Activated naive CD8-positive, alpha-beta T cell treated with anti-CD3 and anti-CD28 coated beads for 36 hours (primary cell): ENCODE measurements around the gene SSBP2. TPM values are rescaled to one million over a fixed set of nuclear protein-coding genes. Genes with fewer than 3 reads are reported as not detected.
"Not testable (repeated sequence)": the region's sequence is repeated elsewhere in the genome, so short reads cannot be mapped to it uniquely, and the experiment has no call there.

Source experiments
- DNase-seq: peaks from one replicate; pipeline ENCODE4 v3.0.0; 2021
- H3K27ac Mint-ChIP-seq: one replicate; pipeline ENCODE4 v1.8.0; 2022; ENCODE audit warnings: mild to moderate bottlenecking, moderate library complexity, mixed read lengths
- H3K27me3 Mint-ChIP-seq: one replicate; pipeline ENCODE4 v1.8.0; 2022; ENCODE audit warnings: mild to moderate bottlenecking, mixed read lengths
- H3K36me3 Mint-ChIP-seq: one replicate; pipeline ENCODE4 v1.8.0; 2021; ENCODE audit warnings: mild to moderate bottlenecking, mixed read lengths
- H3K4me1 Mint-ChIP-seq: one replicate; pipeline ENCODE4 v1.8.0; 2021; ENCODE audit warnings: mixed read lengths
- H3K4me3 Mint-ChIP-seq: one replicate; pipeline ENCODE4 v1.8.0; 2022; ENCODE audit warnings: mild to moderate bottlenecking, moderate library complexity, mixed read lengths
- H3K9me3 Mint-ChIP-seq: one replicate; pipeline ENCODE4 v1.8.0; 2022; ENCODE audit warnings: mixed read lengths
- total RNA-seq, 2 experiments: library from RNA; stranded (reverse); gene quantifications; one replicate each; pipeline ENCODE4 v1.2.3, GENCODE V29; 2021

The SSBP2 gene
- total RNA-seq, 2 experiments from 2014 or later = 8.3 to 8.9 TPM

- H3K27me3 Mint-ChIP-seq = no peaks in the 10 kb centered on the region
- no peak overlapping the region for H3K27ac Mint-ChIP-seq
- DNase-seq = no peak
- peaks cover 8% of the 10 kb centered on the region for H3K4me1 Mint-ChIP-seq
- no peak overlapping the region for H3K4me3 Mint-ChIP-seq
- H3K9me3 Mint-ChIP-seq = peaks cover 3% of the 10 kb centered on the region
- peaks cover 18% of the 10 kb centered on the region for H3K36me3 Mint-ChIP-seq
Observed at GRCh38 chr5:81633471-81633870, 117.4 kb downstream of the SSBP2 start.

- H3K36me3 Mint-ChIP-seq = peaks cover 23% of the 10 kb centered on the region
- H3K9me3 Mint-ChIP-seq = peaks cover 7% of the 10 kb centered on the region
- H3K4me1 Mint-ChIP-seq = peaks cover 11% of the 10 kb centered on the region
- DNase-seq = no peak
- H3K27ac Mint-ChIP-seq = no peak overlapping the region
- no peak overlapping the region for H3K4me3 Mint-ChIP-seq
- no peaks in the 10 kb centered on the region for H3K27me3 Mint-ChIP-seq
Observed at GRCh38 chr5:81632679-81633078, 118.2 kb downstream of the SSBP2 start.

GRCh38 chr5:81631621-81632020 is 119.3 kb downstream of the SSBP2 start:
- Mint-ChIP-seq H3K4me1 (peaks cover 11% of the 10 kb centered on the region), H3K36me3 (peaks cover 21% of the 10 kb centered on the region), H3K4me3 (no peak overlapping the region), H3K27me3 (no peaks in the 10 kb centered on the region), H3K27ac (no peak overlapping the region), H3K9me3 (peaks cover 7% of the 10 kb centered on the region)
- no peak for DNase-seq

GRCh38 chr5:81631124-81631523 is 119.8 kb downstream of the SSBP2 start:
- DNase-seq = peak; percentile 31
- H3K9me3 Mint-ChIP-seq = peaks cover 7% of the 10 kb centered on the region
- no peaks in the 10 kb centered on the region for H3K27me3 Mint-ChIP-seq
- H3K36me3 Mint-ChIP-seq = peaks cover 21% of the 10 kb centered on the region
- no peak overlapping the region for H3K4me3 Mint-ChIP-seq
- peaks cover 11% of the 10 kb centered on the region for H3K4me1 Mint-ChIP-seq
- no peak overlapping the region for H3K27ac Mint-ChIP-seq

DNA sequence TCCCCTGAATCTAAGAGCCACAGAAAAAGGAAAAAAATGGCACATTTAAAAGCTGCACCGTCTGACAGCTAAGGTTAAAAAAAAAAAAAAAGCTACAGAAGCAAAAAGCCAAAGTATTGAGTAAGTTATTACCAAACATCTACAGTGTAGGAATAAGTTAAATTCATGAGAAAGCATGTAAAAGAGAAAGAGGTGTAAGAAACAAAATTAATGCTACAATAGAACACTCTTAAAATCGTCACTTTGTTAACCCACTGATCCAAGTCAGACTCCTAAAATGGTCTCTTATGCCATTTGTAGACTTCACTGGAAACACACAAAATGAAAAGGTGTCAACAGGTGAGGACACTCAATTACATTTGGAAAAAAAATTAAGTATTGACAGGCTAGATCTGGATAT is 120.2 kb downstream of the SSBP2 start:
- Mint-ChIP-seq H3K27ac (no peak overlapping the region), H3K27me3 (no peaks in the 10 kb centered on the region), H3K9me3 (peaks cover 7% of the 10 kb centered on the region), H3K4me3 (no peak overlapping the region), H3K4me1 (peaks cover 11% of the 10 kb centered on the region), H3K36me3 (peaks cover 21% of the 10 kb centered on the region)
- DNase-seq = no peak

DNA sequence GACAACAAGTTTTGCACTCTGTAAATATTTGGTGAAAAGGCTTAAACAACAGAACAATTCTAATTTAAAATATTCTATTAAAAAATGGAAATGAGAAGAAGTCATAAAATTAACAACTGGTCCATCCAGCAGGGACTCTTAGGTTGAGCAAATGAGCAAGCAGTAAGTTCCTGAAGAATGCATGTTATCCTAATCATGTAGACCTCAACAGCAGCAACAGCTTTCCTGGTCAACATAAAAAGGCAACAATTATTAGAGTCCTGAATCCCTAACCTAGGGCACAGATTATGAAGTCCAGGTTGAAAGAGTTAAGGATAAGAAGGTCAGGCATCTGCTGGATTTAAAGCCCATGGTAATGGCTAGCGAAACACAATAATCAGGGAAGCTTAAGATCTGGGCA is 120.9 kb downstream of the SSBP2 start:
- no peaks in the 10 kb centered on the region for H3K27me3 Mint-ChIP-seq
- DNase-seq = no peak
- H3K4me1 Mint-ChIP-seq = peaks cover 11% of the 10 kb centered on the region
- no peak overlapping the region for H3K27ac Mint-ChIP-seq
- H3K9me3 Mint-ChIP-seq = peaks cover 8% of the 10 kb centered on the region
- H3K36me3 Mint-ChIP-seq = peaks cover 20% of the 10 kb centered on the region
- no peak overlapping the region for H3K4me3 Mint-ChIP-seq

- H3K27me3 Mint-ChIP-seq, DNase-seq, H3K27ac Mint-ChIP-seq, H3K9me3 Mint-ChIP-seq, H3K4me3 Mint-ChIP-seq: not testable (repeated sequence)
- Mint-ChIP-seq H3K36me3 (peaks cover 20% of the 10 kb centered on the region), H3K4me1 (peaks cover 11% of the 10 kb centered on the region)
Observed at GRCh38 chr5:81628061-81628460, 122.8 kb downstream of the SSBP2 start.

DNA sequence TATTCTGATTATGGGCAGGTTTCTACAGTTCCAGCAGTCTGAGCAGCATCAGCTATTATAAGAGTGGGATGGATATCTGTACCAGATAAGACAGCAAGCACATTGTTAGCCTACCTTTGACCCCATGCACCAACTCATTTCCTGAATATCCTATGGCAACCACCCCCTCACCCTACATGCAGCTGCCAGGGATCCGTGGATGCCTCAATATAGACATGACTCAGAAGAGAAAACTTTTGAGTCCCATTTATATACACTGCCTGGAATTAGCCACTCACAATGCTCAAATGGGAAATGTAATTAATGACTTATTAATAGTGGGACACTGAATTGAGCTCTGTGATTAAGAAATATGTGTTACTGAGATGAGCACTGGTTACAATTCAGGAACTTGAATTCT is 124.4 kb downstream of the SSBP2 start:
- H3K36me3 Mint-ChIP-seq = peaks cover 26% of the 10 kb centered on the region
- peaks cover 11% of the 10 kb centered on the region for H3K4me1 Mint-ChIP-seq
- no peak overlapping the region for H3K4me3 Mint-ChIP-seq
- H3K9me3 Mint-ChIP-seq = peaks cover 9% of the 10 kb centered on the region
- H3K27ac Mint-ChIP-seq = no peak overlapping the region
- no peak for DNase-seq
- H3K27me3 Mint-ChIP-seq = no peaks in the 10 kb centered on the region

- H3K36me3 Mint-ChIP-seq = peaks cover 30% of the 10 kb centered on the region
- DNase-seq = no peak
- H3K9me3 Mint-ChIP-seq = peaks cover 9% of the 10 kb centered on the region
- peaks cover 1% of the 10 kb centered on the region for H3K4me1 Mint-ChIP-seq
- no peak overlapping the region for H3K27ac Mint-ChIP-seq
- H3K4me3 Mint-ChIP-seq = no peak overlapping the region
- H3K27me3 Mint-ChIP-seq = no peaks in the 10 kb centered on the region
Observed at GRCh38 chr5:81609810-81610375, 141.0 kb downstream of the SSBP2 start.

DNA sequence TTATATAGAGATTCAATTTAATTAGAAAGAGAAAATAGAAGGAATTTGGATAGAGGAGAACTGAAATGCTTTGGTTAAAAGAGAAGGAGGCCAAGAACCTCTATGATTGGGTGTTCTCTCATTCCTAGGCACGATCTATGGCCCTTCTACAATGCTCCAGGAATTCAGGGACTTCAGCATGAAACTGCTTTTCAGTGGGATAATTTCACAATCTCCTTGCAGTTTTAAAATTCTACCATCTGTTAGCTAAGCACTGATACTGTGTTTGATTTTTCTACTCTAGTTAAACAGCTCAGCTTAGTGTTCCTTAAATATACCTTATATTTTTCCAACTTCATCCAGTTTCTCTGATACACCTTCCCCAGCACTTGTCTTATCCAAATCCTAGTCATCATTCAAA is 141.9 kb downstream of the SSBP2 start:
- no peak overlapping the region for H3K4me3 Mint-ChIP-seq
- H3K4me1 Mint-ChIP-seq = peaks cover 3% of the 10 kb centered on the region
- no peak for DNase-seq
- peaks cover 9% of the 10 kb centered on the region for H3K9me3 Mint-ChIP-seq
- H3K27me3 Mint-ChIP-seq = no peaks in the 10 kb centered on the region
- no peak overlapping the region for H3K27ac Mint-ChIP-seq
- H3K36me3 Mint-ChIP-seq = peaks cover 26% of the 10 kb centered on the region

GRCh38 chr5:81607693-81608092 is 143.2 kb downstream of the SSBP2 start:
- no peak overlapping the region for H3K27ac Mint-ChIP-seq
- DNase-seq = no peak
- H3K9me3 Mint-ChIP-seq = peaks cover 9% of the 10 kb centered on the region
- peaks cover 5% of the 10 kb centered on the region for H3K4me1 Mint-ChIP-seq
- H3K4me3 Mint-ChIP-seq = no peak overlapping the region
- peaks cover 21% of the 10 kb centered on the region for H3K36me3 Mint-ChIP-seq
- no peaks in the 10 kb centered on the region for H3K27me3 Mint-ChIP-seq

DNA sequence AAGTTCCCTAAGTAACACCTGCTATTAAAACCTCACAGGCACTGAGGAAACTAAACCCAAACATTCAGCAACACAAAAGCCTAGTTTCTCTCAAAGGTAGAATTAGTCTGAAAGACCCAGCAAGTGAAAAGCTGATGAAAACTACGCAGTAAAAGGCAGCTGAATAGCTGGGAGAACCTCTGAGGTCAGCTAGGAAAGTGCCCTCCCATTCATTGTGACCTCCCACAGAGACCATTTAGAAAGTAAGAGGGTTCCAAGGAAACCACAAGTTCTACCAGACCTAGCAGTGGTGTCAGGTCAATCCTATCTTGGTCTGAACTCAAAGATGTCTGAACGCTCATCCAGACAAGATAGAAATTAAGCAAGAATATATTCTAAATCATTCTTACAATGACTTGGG is 144.7 kb downstream of the SSBP2 start:
- Mint-ChIP-seq H3K4me3 (no peak overlapping the region), H3K36me3 (peaks cover 18% of the 10 kb centered on the region), H3K4me1 (peaks cover 8% of the 10 kb centered on the region), H3K9me3 (peaks cover 9% of the 10 kb centered on the region), H3K27me3 (no peaks in the 10 kb centered on the region), H3K27ac (no peak overlapping the region)
- DNase-seq = no peak

DNA sequence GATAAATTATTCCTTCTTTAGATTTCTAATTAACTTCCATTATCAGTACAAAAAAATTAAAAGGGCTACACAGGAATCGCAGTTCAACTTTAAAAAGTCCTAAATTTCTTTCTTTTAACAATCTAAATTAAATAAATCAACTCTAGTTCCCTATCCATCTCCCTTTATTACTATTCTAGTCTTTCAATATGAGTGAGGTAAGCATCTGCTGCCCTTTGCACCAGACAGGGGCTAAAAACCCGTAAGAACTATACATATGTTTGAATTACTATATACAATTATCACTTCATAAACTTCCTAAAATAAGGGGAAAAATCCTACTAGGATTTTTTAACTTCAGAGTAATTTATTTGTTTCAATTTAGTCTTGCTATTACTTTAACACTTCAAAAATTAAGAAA is 145.6 kb downstream of the SSBP2 start:
- Mint-ChIP-seq H3K27me3 (no peaks in the 10 kb centered on the region), H3K36me3 (peaks cover 15% of the 10 kb centered on the region), H3K9me3 (peaks cover 5% of the 10 kb centered on the region), H3K4me1 (peaks cover 8% of the 10 kb centered on the region), H3K27ac (no peak overlapping the region), H3K4me3 (no peak overlapping the region)
- DNase-seq = no peak

DNA sequence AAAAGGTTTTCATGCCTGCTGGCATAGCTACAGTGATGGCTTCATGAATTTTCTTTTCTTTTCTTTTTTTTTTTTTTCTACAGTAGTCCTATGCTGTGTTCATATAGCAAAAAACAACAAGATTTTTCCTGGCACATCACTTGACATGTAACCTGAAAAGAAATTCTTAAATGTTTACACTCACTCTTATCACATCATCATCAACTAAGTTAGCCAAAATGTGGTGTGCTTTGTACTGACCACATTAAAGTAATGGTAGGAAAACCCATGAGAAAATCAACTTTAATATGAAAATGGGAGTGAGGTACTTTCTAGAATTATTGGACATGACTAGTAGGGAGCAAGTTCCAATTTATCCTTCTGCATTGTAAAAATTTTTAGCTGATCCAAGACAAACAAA is 146.7 kb downstream of the SSBP2 start:
- Mint-ChIP-seq H3K9me3 (no peaks in the 10 kb centered on the region), H3K27ac (no peak overlapping the region), H3K36me3 (peaks cover 10% of the 10 kb centered on the region), H3K27me3 (no peaks in the 10 kb centered on the region), H3K4me3 (no peak overlapping the region), H3K4me1 (peaks cover 8% of the 10 kb centered on the region)
- no peak for DNase-seq

DNA sequence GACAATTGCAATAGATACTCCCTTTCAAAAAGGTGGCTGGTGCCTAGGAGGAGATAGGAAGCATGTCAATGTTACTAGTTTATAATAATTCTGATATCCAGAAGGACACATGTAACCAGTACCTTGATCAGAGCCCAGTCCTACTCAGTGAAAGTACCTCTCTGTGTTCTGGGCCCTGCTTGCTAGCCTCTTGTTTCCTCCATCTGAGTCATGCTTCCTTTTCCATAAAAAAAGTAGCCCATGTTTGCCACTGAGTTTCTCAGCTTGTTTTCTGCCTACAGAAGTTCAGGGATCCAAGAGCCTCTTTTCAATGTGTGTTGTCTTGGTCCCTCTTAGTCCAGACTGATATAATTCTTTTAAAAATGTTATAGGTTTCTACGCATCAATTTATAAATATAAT is 149.0 kb downstream of the SSBP2 start:
- no peak overlapping the region for H3K27ac Mint-ChIP-seq
- peaks cover 2% of the 10 kb centered on the region for H3K9me3 Mint-ChIP-seq
- DNase-seq = no peak
- no peaks in the 10 kb centered on the region for H3K27me3 Mint-ChIP-seq
- peaks cover 19% of the 10 kb centered on the region for H3K36me3 Mint-ChIP-seq
- H3K4me1 Mint-ChIP-seq = peaks cover 7% of the 10 kb centered on the region
- H3K4me3 Mint-ChIP-seq = no peak overlapping the region

DNA sequence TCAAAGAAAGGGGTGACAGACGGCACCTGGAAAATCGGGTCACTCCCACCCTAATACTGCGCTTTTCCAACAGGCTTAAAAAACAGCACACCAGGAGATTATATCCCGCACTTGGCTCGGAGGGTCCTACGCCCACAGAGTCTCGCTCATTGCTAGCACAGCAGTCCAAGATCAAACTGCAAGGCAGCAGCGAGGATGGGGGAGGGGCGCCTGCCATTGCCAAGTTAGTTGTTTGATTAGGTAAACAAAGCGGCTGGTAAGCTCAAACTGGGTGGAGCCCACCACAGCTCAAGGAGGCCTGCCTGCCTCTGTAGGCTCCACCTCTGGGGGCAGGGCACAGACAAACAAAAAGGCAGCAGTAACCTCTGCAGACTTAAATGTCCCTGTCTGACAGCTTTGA is 158.8 kb downstream of the SSBP2 start:
- peaks cover 19% of the 10 kb centered on the region for H3K9me3 Mint-ChIP-seq
- not testable (repeated sequence) for H3K4me1 Mint-ChIP-seq, H3K27ac Mint-ChIP-seq, DNase-seq, H3K27me3 Mint-ChIP-seq, H3K4me3 Mint-ChIP-seq
- peaks cover 36% of the 10 kb centered on the region for H3K36me3 Mint-ChIP-seq
